GM12864 (cell line): ENCODE data around the gene PAGE2B.
"Not testable (repeated sequence)": the region's sequence is repeated elsewhere in the genome, so short reads cannot be mapped to it uniquely, and the experiment has no call there.

Source experiments
- DNase-seq: peaks from one replicate; pipeline ENCODE4 v3.0.0-alpha.2; 2011; ENCODE audit warnings: low read depth
- H3K4me3 ChIP-seq: 2 replicates; pipeline ENCODE4 v1.5.1; 2011; ENCODE audit warnings: mild to moderate bottlenecking, low read depth, low read length, control low read depth
- CTCF ChIP-seq: IDR thresholded peaks from 2 replicates; pipeline ENCODE4 v1.5.1; 2011; ENCODE audit warnings: low read depth, mild to moderate bottlenecking, moderate library complexity, low read length, control low read depth, inconsistent platforms; ENCODE audit errors: missing control alignments

Gene PAGE2B

GRCh38 chrX:55109306-55109705, 34.5 kb downstream of the PAGE2B start:
- DNase-seq = no peak
- no peak for TF ChIP-seq CTCF
- H3K4me3 ChIP-seq = no peak overlapping the region

- no peak for TF ChIP-seq CTCF
- no peak overlapping the region for H3K4me3 ChIP-seq
- no peak for DNase-seq
Observed at GRCh38 chrX:55111578-55112254, 36.9 kb downstream of the PAGE2B start.

GRCh38 chrX:55116589-55116988, 41.8 kb downstream of the PAGE2B start:
- H3K4me3 ChIP-seq, DNase-seq: not testable (repeated sequence)

- DNase-seq = no peak
- TF ChIP-seq CTCF = no peak
- H3K4me3 ChIP-seq = no peak overlapping the region
Observed at GRCh38 chrX:55118574-55118973, 43.7 kb downstream of the PAGE2B start.

GRCh38 chrX:55119271-55119670, 44.4 kb downstream of the PAGE2B start:
- TF ChIP-seq CTCF = no peak
- no peak for DNase-seq
- no peak overlapping the region for H3K4me3 ChIP-seq

- no peak for TF ChIP-seq CTCF
- DNase-seq = no peak
- H3K4me3 ChIP-seq = no peak overlapping the region
Observed at GRCh38 chrX:55119712-55120111, 44.9 kb downstream of the PAGE2B start.

- no peak for TF ChIP-seq CTCF
- no peak overlapping the region for H3K4me3 ChIP-seq
- DNase-seq = no peak
Observed at GRCh38 chrX:55120761-55121358, 46.0 kb downstream of the PAGE2B start.
